GM21390 (cell line): ENCODE results near the gene LRP2BP.

ENCODE experiments used
- ATAC-seq: cut with Tn5 transposase; IDR thresholded peaks from one replicate; pipeline ENCODE4 v1.9.1; 2021; ENCODE audit not compliant: unreplicated experiment

Gene LRP2BP

GRCh38 chr4:185395956-185396723 is 416 bp upstream of the LRP2BP start:
- peak; percentile 79 for ATAC-seq

- no peak for ATAC-seq
Measured at GRCh38 chr4:185394568-185395237, 1.0 kb downstream of the LRP2BP start.

DNA sequence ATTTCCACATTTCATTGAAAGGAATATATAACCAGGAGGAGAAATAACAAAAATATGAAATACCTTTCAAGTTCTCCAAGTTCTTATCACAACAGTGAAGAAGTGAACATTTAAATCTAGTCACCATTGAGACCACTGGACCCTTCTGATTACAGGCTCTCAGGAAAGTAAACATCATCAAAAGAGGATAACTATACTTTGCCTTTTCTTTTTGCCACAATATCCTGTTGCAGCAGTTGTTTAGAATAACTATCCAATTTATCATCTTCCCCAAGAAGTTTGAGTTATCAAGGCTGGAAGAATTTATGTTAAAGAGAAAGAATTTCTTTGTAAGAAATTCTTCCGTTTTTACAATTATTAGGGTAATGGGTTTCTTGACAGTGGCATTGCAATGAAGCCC is 3.6 kb downstream of the LRP2BP start:
- no peak for ATAC-seq

GRCh38 chr4:185390941-185391340 is 4.8 kb downstream of the LRP2BP start:
- ATAC-seq, result no peak

DNA sequence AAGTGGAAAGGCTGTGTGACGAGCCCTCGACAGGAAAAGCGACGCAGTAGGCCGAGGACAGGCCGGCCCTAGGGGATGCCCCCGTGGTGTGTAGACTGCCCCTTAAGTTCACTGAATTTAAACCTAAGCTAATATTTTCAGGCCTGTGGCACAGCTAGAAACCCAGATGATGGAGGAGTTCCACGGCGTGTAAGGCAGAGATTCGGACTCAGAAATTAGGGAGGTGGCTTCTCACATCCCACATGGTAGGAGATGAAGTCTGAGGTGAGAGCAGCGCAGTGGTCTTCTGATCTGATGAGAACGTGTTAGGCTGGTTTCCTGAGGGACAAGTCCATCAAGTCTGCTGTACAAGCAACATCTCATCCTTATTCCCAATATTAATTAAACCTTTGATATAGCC is 7.8 kb downstream of the LRP2BP start:
- no peak for ATAC-seq

- no peak for ATAC-seq
Measured at GRCh38 chr4:185384930-185385331, 10.8 kb downstream of the LRP2BP start.

- ATAC-seq, result no peak
Measured at GRCh38 chr4:185384061-185384460, 11.7 kb downstream of the LRP2BP start.

- no peak for ATAC-seq
Measured at GRCh38 chr4:185383451-185383850, 12.3 kb downstream of the LRP2BP start.

- no peak for ATAC-seq
Measured at GRCh38 chr4:185382754-185383153, 13.0 kb downstream of the LRP2BP start.

GRCh38 chr4:185381288-185382196 is 14.2 kb downstream of the LRP2BP start:
- no peak for ATAC-seq

- ATAC-seq, result no peak
Measured at GRCh38 chr4:185380320-185380719, 15.4 kb downstream of the LRP2BP start.

GRCh38 chr4:185379326-185380295 is 16.1 kb downstream of the LRP2BP start:
- ATAC-seq, result no peak

- no peak for ATAC-seq
Measured at GRCh38 chr4:185378264-185378663, 17.5 kb downstream of the LRP2BP start.

GRCh38 chr4:185374573-185374972 is 21.2 kb downstream of the LRP2BP start:
- no peak for ATAC-seq

DNA sequence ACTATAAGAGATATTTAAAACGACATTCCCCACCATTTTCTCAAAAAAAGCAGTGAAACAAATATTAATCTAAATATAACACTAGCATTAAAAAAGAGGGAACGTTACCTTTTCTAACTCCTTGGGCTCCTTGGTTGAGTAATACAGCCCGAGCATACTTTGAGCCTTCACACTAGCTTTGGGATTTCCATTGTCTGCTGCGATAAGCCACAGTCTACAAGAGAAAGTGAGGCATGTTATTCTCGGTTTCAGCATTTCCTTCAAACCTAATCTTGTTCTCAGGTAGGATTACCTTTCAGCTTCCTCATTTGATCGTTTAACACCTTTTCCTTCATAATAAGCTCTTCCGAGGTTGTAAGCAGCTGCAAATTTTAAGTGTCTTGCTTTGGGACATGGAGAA is 21.7 kb downstream of the LRP2BP start:
- no peak for ATAC-seq

DNA sequence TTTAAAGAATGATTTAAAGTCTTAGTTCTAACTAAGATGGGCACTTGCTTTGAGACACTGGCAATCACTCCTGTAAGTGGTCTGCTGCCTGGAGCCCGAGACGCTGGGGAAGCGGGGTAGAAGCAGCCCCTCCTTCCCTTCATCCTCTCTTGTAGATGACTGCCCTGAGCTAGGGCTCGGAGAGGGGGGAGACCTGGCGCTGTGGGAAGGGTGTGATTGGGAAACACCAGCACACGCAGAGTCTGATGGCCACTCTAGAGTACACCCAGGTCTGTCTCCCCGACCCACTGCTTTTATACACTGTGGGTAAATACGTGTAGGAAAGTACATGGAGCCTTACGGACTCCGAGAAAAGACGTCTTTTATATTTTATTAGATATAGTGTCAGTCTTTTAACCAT is 24.0 kb downstream of the LRP2BP start:
- ATAC-seq, result no peak

- ATAC-seq, result no peak
Measured at GRCh38 chr4:185370268-185370949, 25.3 kb downstream of the LRP2BP start.

DNA sequence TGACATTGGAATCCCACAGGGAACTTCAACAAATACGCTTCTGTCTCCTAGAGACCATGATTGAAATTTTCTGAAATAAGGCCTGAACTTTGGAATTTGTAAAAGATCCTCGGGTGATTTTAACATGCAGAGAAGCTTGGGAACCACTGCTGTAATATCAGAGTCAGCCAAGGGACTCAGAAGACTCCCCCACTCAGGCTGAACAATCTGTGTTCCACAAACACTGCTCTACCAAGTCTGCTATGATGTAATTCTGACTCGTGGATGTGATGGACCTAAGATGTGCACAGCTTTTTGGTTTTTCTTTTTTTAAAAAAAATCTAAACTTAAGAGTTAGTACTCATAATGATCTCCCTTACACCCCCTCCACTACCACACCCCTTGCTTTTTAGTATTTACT is 26.0 kb downstream of the LRP2BP start:
- no peak for ATAC-seq

- ATAC-seq, result no peak
Measured at GRCh38 chr4:185364886-185365285, 30.8 kb downstream of the LRP2BP start.

- no peak for ATAC-seq
Measured at GRCh38 chr4:185363251-185363650, 32.5 kb downstream of the LRP2BP start.
